ENCODE measurements around the gene ATP5PD. TPM values are rescaled to one million over a fixed set of nuclear protein-coding genes. Genes with fewer than 3 reads are reported as not detected.

The ATP5PD gene
- total and polyA plus RNA-seq, 2 of the 13 experiments (the other 11 are each of a cell fraction or from before 2014, with no cell fraction given), result 158 to 428 TPM

GRCh38 chr17:75059369-75060345, 12.9 kb upstream of the ATP5PD start (continued):
- TF ChIP-seq SNRNP70 (IDR thresholded peaks at IDR 0.05; ENCODE audit: low read depth, low read length) (no peak), SOX13 (IDR thresholded peaks at IDR 0.05) (no peak), SOX13 (CRISPR knock-in tag; conservative IDR thresholded peaks at IDR 0.05 in 1 of 2, IDR thresholded peaks at IDR 0.05 in 1 of 2) (no peak), ZSCAN29 (CRISPR knock-in tag; conservative IDR thresholded peaks at IDR 0.05) (no peak), PRPF4 (IDR thresholded peaks at IDR 0.05; ENCODE audit: low read depth, low read length, poor library complexity, severe bottlenecking) (peak; percentile 47), ZNF362 (CRISPR knock-in tag; IDR thresholded peaks at IDR 0.05; ENCODE audit: borderline replicate concordance) (peak; percentile 84), PHF20 (CRISPR knock-in tag; IDR thresholded peaks at IDR 0.05) (no peak), ZBTB38 (CRISPR knock-in tag; IDR thresholded peaks at IDR 0.05) (peak; percentile 94), TFE3 (CRISPR knock-in tag; IDR thresholded peaks at IDR 0.05) (no peak), ZNF713 (CRISPR knock-in tag; IDR thresholded peaks at IDR 0.05) (no peak), CTCF (CRISPR knock-in tag; IDR thresholded peaks at IDR 0.05) (peak; percentile 73), HMGA1 (CRISPR knock-in tag; conservative IDR thresholded peaks at IDR 0.05) (no peak), SNAPC2 (CRISPR knock-in tag; IDR thresholded peaks at IDR 0.05) (no peak), ZBTB33 (CRISPR knock-in tag; IDR thresholded peaks at IDR 0.05) (peak; percentile 83), ZNF784 (CRISPR knock-in tag; IDR thresholded peaks at IDR 0.05; ENCODE audit: borderline replicate concordance) (no peak)
